Activated CD4-positive, alpha-beta T cell treated with anti-CD3 and anti-CD28 coated beads for 1 hour (primary cell): Measurements from ENCODE around the gene HS1BP3.

Experiments
- DNase-seq: peaks from one replicate; pipeline ENCODE4 v3.0.0-alpha.2; 2020

The HS1BP3 gene

GRCh38 chr2:20662308-20662937 is 11.5 kb upstream of the HS1BP3 start:
- DNase-seq = no peak

GRCh38 chr2:20661421-20662307 is 10.8 kb upstream of the HS1BP3 start:
- DNase-seq = peak; percentile 45

DNA sequence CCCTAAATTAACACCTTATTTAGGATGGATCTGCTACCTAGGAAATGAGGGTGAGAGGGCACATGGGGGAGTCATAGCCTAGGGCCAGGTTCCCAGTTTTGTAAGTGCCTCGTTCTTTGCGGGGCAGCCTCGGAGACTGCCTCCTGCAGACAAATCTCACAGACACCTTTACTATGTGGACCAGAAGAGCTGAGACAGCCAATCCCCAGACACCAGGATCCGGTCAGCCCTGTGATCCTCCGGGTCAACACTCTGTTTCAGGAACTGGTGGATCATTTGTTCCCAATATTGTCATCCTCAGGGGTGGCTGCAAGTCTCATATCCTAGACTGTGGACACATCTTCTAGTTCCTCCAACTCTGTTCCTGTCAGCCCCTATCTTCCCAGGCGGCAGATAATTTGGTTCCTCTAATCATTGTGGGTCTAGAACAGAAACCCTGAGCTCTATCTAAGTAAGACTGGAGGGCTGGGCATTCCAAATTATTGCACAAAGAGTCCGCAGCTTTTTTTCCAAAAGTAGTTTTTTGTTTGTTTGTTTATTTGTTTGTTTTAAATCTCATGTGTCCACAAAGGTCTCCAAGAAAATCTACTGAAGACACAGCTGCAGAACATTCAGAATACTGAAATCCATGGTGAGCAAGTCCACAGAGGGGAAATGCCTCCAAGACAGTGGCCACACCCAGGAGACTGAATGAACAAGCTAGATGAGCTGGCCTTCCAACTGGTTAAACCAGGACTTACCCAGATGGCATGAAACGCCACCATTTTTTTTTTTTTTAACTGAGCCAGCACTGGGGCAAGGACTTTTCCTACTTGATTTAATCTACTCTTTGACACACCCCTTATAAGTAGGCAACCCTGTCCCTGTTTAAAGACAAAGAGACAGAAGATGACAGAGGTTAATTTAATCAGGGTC is 9.9 kb upstream of the HS1BP3 start:
- DNase-seq = no peak

- no peak for DNase-seq
Observed at GRCh38 chr2:20657522-20658235, 6.8 kb upstream of the HS1BP3 start.

- DNase-seq = no peak
Observed at GRCh38 chr2:20656561-20656960, 5.7 kb upstream of the HS1BP3 start.

- DNase-seq = no peak
Observed at GRCh38 chr2:20654535-20654813, 3.6 kb upstream of the HS1BP3 start.

GRCh38 chr2:20653695-20654534 is 3.0 kb upstream of the HS1BP3 start:
- DNase-seq = no peak

- no peak for DNase-seq
Observed at GRCh38 chr2:20652673-20653575, 2.0 kb upstream of the HS1BP3 start.

DNA sequence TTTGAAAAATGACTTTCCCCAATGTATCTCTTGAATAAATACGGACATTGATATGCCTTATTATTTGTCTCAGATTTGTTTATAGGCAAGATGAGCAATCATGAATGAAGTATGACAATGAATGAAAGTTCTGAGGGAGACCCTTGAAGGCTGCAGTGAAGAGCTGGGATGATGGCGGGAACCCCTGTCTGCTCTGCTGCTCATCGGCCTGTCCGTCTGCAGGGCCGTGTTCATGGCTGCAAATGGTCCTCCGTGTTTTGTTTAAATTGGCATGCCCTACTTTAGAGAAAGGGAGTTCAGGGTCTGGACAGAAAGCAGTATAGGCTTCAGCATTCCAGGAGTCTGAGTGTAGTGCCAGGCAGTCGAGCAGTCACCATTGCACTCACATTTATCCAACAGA is 1.2 kb upstream of the HS1BP3 start:
- no peak for DNase-seq

- no peak for DNase-seq
Observed at GRCh38 chr2:20651731-20652099, 817 bp upstream of the HS1BP3 start.

GRCh38 chr2:20650393-20650876 is 463 bp downstream of the HS1BP3 start:
- DNase-seq = no peak

GRCh38 chr2:20649976-20650375 is 922 bp downstream of the HS1BP3 start:
- no peak for DNase-seq

DNA sequence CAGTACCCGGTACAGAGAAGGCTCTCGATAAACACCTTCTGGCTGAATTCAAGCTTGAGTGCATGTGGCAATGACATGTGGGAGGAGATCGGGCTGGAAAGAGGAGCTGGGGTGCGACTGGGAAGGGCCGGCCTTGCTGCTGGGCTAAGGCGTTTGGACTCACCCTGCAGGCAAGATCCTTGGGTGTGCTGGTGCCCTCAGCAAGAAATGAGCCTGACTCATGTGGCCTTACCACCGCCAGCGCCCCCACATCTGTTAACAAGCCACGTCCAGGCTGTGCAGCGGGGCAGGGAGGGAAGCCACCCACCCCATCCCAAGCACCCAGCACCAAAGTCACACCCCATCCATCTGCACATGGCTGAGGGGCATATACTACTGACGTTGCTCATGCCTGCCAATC is 1.3 kb downstream of the HS1BP3 start:
- no peak for DNase-seq

GRCh38 chr2:20648831-20649230 is 2.1 kb downstream of the HS1BP3 start:
- no peak for DNase-seq

DNA sequence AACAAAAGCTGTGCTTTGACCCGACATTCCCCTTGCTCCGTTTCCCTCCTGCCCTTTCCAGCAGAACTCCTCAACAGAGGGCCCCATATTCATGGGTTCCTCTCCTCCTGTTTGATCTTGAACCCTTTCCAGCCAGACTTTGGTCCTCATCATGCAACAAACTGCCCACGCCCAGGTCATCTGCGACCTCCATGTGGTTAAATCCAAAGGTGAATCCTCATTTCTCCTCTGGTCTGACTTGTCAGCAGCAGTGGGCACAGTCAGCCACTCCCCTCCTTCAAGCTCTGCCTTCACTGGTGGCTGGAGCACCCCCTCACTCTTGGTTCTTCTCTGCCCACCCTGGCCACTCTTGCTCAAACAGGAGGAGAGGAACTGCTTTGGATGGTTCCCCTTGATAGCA is 2.7 kb downstream of the HS1BP3 start:
- no peak for DNase-seq

- no peak for DNase-seq
Observed at GRCh38 chr2:20647738-20648137, 3.2 kb downstream of the HS1BP3 start.

GRCh38 chr2:20647211-20647610 is 3.7 kb downstream of the HS1BP3 start:
- DNase-seq = no peak

DNA sequence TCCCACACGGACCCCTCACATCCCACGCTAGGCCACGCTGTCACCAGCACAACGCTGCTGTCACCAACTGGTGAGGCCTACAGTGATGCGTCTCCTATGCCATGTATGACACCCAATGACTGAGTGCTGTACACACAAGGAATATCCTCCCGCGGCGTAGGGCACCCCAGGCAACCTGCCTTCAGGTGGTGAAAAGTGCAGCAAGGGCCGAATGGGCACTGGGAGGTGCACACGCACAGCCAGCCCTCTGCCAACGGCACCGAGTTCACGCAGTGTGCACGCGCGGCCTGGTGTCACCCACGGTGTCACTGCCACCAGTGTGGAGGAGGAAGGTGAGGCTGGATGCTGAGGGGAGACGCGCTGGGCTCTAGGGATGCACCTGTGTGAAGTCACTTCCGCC is 4.5 kb downstream of the HS1BP3 start:
- no peak for DNase-seq

DNA sequence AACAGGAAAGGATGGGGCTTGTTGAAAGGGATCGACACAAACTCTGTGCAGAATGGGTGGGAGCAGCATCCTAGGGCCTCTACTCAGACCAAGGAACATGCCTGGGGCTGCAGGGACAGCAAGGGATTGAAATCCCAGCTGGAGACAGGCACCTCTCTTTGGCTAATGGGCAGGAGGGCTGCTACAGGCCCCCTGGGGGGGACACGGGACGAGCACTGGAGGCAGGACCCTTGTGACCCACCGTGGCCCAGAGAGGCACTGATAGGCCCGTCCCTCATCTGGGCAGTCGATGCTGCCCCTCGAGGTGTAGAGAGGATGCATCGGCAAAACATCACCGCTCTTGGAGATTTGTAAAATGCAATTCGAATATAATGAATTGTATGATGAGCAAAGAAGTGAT is 5.1 kb downstream of the HS1BP3 start:
- no peak for DNase-seq

DNA sequence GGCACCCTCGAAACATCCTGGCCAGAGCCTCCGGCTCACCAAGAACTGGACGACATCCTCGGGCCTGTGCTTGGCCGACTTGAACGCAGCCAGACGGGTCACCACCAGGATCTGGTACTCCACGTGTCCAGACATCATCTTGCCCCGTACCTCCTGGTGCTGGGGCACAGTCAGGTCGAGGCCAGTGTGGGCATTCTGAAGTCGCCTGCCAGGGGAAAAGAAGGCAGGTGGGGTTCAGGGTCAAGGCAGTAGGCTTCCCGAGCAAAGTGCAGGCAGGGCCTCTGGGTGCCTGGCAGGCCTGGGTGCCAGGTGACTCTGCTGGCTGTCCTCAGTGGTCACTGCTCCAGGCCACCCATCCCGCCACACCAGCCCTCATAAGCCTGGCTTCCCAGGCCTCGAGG is 5.6 kb downstream of the HS1BP3 start:
- DNase-seq = no peak

DNA sequence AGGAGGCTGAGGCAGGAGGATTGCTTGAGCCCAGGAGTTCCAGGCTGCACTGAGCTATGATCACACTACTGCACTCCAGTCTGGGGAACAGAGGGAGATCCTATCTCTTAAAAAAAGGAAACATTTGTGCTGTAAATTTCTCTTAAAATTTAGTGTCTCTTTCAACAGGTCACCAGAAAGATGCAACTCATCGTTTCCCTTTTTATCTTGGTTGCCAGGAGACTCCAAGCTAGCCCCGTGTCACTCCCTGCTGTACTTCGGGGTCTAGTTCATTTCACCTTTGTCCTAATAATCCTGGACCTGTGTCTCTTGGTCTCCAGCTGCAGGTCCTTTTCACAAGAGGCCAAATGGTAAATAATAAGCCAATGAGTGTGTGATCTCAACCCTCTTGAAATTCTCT is 7.1 kb downstream of the HS1BP3 start:
- no peak for DNase-seq
